ENCODE data around the gene RSPH1.

GRCh38 chr21:42454786-42455185, 41.2 kb downstream of the RSPH1 start:
- TF ChIP-seq CTCF (IDR thresholded peaks at IDR 0.05) (no peak), POLR2AphosphoS5 (IDR thresholded peaks at IDR 0.05) (no peak), POLR2A (IDR thresholded peaks at IDR 0.05) (no peak)

All from transverse colon (tissue), 4 donors.